HG03432 (cell line): ENCODE results near the gene C3orf18.
A peak's percentile ranks its signal among the peaks of the same experiment; 100 is the strongest.

Experiments used
- ATAC-seq: cut with Tn5 transposase; IDR thresholded peaks from one replicate; pipeline ENCODE4 v1.9.1; 2021; ENCODE audit warnings: mild to moderate bottlenecking, moderate library complexity; ENCODE audit not compliant: unreplicated experiment

The C3orf18 gene

DNA sequence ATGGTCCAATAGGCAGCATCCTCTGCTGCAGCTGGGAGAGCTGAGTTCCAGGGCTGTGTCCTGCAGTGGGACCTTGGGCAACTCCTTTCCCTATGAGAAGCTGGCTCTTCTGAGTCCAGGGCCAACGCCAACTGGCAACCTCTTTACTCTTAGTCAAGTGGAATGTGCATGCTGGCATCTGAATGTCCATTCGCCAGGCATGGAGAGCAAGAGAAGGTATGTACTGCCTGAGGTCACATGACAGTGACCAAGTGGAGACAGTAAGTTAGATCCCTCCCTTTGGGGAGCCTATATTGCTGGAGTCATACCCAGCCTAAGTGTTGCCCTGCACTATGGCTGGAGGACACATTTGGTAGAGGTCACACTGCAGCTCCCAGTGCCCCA, 13.9 kb upstream of the C3orf18 start:
- ATAC-seq: no peak

DNA sequence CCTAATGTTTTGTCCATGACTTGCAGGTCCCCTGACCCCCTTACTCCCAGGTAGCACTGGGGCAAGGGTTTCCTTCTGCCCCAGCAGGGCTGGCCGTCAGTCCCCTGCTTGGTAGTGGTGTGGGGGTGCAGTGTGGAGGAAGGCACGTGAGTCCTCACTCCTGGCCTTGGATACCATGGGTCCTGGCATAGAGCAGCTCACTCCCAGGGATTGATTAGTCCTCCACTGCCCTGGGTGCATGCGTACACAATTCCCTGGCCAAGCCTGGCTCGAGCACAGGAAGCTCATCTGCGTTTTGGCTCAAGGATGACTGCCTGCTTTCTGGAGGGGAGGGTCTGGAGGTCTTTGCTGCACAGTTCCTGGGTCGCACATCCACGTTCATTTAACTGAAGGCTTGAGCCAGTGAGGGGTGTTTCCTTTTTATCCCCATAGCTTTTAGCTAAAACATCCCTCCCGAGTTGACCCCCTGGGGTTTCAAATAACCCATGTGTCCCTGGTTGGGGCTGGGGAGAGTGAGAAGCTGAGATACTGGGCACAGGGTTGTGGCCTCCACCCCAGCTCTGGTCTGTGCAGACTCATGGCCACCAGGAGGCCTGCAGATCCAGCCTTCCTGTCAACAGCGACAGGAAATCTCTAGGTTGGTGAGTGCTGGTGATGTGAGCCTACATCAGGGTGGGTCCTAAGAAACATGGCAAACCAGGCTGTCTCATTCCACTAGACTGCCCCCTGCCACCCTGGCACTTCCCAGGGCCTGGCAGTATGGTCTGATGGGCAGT, 13.3 kb upstream of the C3orf18 start:
- ATAC-seq: no peak

DNA sequence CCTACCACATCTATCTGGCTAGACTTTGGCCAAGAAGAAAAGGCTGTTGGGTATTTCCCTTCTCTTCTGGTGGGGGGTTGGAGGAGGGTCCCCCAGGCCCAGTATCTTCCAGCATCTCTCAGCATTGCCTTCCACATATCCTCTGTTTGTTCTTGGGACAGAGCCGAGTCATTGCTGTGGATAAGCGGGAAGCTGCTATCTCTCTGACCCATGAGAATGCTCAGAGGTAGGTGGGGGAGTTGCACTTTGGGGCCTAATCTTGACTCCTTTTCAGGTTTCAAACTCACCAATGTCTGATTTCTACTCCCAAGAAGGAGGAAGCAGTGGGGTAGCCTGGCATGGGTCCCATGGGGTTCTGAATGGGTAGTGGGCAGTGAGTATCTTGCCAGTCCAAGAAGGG, 9.8 kb upstream of the C3orf18 start:
- no peak for ATAC-seq

DNA sequence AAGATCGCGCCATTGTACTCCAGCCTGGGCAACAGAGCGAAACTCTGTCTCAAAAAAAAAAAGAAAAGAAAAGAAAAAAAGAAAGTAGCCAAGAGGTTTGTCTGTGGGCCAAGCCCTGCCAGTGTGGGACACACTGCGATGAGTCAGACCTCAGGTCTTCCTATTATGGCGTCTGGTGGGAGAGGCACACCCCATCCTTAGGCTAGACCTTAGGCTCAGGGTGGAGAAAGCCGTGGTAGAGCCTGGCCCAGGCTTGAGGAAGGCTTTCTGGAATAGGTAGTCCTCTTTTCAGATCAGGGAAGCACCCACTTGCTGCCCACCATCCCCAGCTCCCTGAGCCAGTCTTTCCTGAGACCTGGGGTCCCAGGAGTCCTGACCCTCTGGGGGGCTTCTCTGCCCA, 7.8 kb upstream of the C3orf18 start:
- no peak for ATAC-seq

DNA sequence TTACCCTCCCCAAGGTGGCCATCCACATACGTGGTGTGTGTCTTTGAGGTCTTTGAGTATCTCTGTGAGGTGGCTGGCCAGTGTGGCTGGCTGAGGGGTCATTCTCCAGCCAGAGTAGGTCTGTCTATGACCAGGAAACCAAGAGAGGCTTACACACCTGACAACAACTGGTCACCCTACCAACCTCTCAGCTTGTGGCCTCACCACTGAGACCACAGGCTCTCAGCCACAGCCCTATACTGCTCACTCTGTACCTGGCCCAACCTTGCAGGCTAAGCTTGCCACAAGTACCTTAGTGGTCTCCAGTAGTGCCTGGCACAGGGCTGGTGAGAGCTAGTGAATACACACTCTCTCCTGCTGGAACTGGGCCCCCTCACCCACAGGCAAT, 6.9 kb upstream of the C3orf18 start:
- no peak for ATAC-seq

- ATAC-seq: no peak
These were observed 6.3 kb upstream of the C3orf18 start for GRCh38 chr3:50573566-50574443.

- ATAC-seq: no peak
These were observed 5.3 kb upstream of the C3orf18 start for GRCh38 chr3:50572801-50573371.

DNA sequence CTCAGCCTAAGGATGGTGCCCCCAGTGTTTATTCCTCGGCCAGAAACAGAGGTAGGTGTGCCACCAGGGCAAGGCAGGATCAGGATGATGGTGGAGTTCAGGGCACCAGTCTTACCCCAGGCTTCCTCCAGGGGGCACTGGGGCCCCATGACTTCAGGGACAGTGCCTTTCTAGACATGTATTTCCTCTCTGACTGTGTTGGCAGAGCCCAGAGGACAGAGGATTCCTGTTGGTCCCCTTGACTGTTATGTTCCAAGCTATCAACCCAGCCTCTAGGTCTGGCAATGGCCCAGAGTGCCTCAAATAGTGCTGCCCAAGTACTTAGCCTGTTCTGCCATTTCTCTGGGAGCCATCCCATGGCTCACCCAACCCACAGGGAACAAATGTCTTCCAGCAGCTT, 4.6 kb upstream of the C3orf18 start:
- no peak for ATAC-seq

DNA sequence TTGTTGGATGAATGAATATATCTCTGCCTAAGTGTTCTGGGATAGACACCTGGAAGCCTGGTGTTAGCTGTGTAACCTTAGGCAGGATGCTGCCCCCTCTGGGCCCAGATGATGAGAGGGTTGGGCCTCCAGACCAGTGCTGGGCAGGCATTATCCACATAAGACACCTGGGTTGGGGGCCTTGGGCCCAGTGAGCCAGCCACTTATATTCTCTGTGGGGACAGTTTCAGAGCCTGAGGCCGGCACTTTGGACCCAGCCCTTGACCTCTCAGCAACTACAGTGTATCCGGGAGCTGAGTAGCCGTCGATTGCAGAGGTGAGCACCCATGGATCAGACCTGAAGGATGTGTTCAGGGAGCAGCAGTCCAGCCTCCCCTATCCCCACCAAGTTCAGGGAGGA, 3.9 kb upstream of the C3orf18 start:
- no peak for ATAC-seq

- ATAC-seq: no peak
These were observed 3.1 kb upstream of the C3orf18 start for GRCh38 chr3:50570508-50571279.

DNA sequence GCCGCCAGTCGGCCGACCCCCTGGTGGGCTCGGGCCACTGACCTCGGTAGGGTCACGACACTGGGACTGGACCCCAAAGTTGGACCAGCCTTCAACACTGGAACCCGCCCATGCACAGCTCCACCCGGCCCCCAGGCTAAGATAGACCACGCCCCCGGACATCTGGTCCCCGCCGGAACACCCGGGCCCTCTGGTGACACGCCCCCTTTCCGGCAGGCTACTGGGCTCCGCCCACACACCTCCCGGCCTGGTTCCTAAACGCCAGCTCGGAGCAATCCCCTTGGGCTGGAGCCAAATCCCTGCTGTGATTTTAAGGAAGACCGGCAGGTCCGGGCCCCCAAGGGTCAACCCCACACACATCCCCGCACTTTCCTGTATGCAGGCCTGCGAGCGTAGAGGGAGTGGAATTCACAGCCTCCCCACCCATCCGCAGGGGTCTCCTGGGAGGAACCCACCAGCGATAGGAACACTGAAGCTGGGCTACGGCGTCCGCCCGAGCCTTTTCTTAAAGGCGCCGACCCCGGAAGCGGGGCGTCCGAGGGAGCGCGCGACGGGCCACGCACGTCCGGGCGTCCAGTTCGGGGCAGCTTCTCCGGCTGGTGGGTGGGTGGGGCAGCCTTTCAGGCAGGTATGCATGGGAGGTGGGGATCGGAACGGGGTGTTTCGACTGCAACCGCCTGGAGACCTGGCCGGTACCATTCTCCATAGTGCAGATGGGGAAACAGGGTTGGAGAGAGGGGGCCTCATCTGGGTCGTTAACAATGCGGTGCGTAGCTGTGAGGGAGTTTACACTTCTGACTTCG, 1.6 kb upstream of the C3orf18 start, which contains the start of gene HEMK1:
TSS of gene HEMK1 (plus strand) at position 576 of the 803 bp plus-strand sequence. CDS start 1,583 bp downstream, outside the sequence.
- ATAC-seq: peak; percentile 68

GRCh38 chr3:50567011-50567385, 549 bp downstream of the C3orf18 start:
- no peak for ATAC-seq

DNA sequence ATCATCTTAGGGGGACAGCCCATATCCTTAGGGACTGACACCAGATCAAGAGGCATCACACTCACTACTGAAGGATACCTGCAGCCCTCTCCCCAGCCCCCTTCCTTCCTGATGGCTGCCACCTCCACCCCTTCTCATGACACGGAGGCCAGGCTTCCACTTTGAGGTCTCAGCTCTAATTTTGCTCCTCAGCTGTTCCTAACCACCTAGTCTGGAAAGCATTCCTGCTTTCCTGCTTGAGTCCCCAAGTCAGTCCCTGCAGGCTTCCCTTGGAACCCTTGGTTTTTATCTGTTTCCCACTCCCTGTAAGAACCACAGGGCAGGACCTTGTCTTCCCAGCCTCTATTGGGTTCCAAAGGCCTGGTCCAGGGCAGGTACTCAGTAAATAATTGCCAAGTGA, 3.2 kb downstream of the C3orf18 start:
- no peak for ATAC-seq

GRCh38 chr3:50563867-50564266, 3.7 kb downstream of the C3orf18 start:
- ATAC-seq: no peak

DNA sequence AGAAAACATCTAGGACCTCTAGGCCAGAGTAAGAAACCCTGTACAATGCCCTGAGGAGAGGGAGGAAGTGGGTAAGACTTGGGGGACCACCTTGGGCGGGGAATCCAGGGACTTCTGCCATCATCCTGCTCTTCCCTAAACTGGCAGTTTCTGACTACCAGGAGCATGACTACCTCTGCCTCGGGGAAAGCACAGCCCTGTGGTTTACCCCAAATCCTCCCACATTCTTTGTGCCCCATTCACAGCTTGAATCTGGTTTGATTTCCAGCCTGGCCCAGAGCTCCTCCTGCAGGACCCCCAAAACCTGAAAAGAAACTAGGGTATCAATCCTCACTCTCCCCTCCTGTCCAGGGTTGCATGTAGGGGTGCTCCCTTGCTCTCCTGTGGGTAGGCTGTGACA, 4.7 kb downstream of the C3orf18 start:
- no peak for ATAC-seq

- ATAC-seq: no peak
These were observed 7.8 kb downstream of the C3orf18 start for GRCh38 chr3:50559702-50560101.

- ATAC-seq: no peak
These were observed 9.6 kb downstream of the C3orf18 start for GRCh38 chr3:50557915-50558314.

GRCh38 chr3:50557106-50557505, 10.4 kb downstream of the C3orf18 start:
- ATAC-seq: no peak

GRCh38 chr3:50554553-50554952, 13.0 kb downstream of the C3orf18 start:
- ATAC-seq: no peak

DNA sequence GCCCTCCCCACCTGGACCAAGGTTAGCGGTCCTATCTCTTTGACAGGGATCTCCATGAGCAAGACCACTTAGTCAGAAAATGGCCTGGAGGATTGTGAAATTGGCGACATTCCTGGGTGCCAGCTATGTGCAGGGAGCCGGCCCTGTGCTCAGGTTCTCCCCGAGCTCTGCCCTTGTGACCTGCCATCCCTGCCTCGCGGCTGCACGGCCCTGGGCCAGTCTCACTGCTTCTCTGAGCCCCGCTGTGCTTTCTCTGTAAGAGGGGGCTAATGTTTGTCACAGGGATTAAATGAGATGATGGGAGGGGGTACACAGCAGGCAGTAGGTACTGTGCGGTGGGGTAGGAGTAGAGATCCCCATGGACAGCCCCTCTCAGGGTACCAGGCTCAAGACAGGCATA, 14.9 kb downstream of the C3orf18 start:
- ATAC-seq: no peak
